ENCODE measurements around the gene CCDC179.

- no peak for TF ChIP-seq CTCF (IDR thresholded peaks at IDR 0.05; ENCODE audit: low read depth, low read length)
- no peak for TF ChIP-seq EZH2phosphoT487 (IDR thresholded peaks at IDR 0.05; ENCODE audit: low read depth)
Measured at GRCh38 chr11:22878039-22878438, 17.8 kb upstream of the CCDC179 start.
